Measurements from ENCODE around the gene NOS1AP.
"Not testable (repeated sequence)": the region's sequence is repeated elsewhere in the genome, so short reads cannot be mapped to it uniquely, and the experiment has no call there.

Gene NOS1AP

GRCh38 chr1:162168261-162168660 is 98.8 kb downstream of the NOS1AP start:
- H3K27ac Mint-ChIP-seq, result no peak overlapping the region
- H3K27me3 Mint-ChIP-seq, result peaks cover 12% of the 10 kb centered on the region
- no peak for ATAC-seq
- no peaks in the 10 kb centered on the region for H3K36me3 Mint-ChIP-seq (ENCODE audit: low read depth)
- H3K4me1 Mint-ChIP-seq, result no peaks in the 10 kb centered on the region
- DNase-seq, result no peak
- H3K4me3 Mint-ChIP-seq, result no peak overlapping the region
- no peaks in the 10 kb centered on the region for H3K9me3 Mint-ChIP-seq

- ATAC-seq (no peak), DNase-seq (no peak)
- H3K4me3 Mint-ChIP-seq, result no peak overlapping the region
- peaks cover 9% of the 10 kb centered on the region for H3K27me3 Mint-ChIP-seq
- H3K9me3 Mint-ChIP-seq, result no peaks in the 10 kb centered on the region
- no peaks in the 10 kb centered on the region for H3K36me3 Mint-ChIP-seq (ENCODE audit: low read depth)
- H3K27ac Mint-ChIP-seq, result no peak overlapping the region
- H3K4me1 Mint-ChIP-seq, result no peaks in the 10 kb centered on the region
Measured at GRCh38 chr1:162169031-162169790, 99.7 kb downstream of the NOS1AP start.

DNA sequence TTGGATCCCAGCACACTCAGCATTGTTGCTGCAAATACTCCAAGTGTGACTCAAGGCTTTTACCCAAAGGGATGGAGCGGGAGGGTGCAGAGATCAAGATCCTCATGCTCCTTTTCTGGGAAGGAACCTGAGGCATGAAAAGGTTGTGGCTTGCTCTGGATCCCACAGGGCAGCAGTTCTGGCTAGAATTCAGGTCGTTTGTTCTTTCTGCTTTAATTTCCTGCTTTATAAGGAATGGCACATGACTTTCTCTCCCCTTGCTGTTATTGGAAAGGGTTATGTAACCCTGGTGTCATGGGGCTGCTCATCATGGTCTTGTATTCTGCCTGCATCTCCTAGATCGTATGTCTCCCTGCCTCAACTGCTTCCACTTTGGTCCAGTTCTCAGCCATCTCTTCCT is 101.6 kb downstream of the NOS1AP start:
- no peak overlapping the region for H3K27ac Mint-ChIP-seq
- no peaks in the 10 kb centered on the region for H3K36me3 Mint-ChIP-seq (ENCODE audit: low read depth)
- no peaks in the 10 kb centered on the region for H3K9me3 Mint-ChIP-seq
- DNase-seq (no peak), ATAC-seq (no peak)
- peaks cover 7% of the 10 kb centered on the region for H3K27me3 Mint-ChIP-seq
- no peak overlapping the region for H3K4me3 Mint-ChIP-seq
- no peaks in the 10 kb centered on the region for H3K4me1 Mint-ChIP-seq

DNA sequence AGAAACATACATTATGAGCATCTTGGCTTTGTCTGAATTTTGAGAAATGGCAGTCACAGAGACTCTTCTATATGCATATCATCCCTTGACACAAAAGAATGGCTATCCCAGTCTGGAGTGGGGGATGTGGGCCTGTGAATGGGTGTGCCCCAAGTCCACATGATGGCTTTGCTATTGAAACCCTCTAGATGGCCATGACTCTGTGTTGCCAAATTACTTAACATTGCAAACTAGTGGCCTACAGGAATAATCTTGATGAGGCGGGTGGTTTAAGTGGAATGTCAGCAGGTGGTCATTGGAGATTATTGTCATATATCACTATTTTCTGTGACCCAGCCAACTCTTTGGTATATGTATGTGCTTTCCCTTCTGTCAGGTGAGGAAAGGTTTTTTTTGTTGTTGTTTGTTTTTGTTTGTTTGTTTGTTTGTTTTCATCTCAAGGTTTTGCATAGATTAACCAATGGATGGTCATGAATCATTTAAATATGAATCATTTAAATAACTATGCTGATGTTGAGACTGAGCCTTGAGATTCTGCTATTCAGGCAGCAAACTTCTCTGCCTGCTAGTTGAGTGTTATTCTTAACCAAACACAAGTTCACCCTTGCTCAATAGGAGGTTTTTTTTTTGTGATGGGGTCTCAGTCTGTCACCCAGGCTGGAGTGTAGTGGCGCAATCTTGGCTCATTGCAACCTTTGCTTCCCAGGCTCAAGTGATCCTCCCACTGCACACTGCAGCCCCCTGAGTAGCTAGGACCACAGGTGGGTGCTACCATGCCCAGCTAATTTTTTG is 103.0 kb downstream of the NOS1AP start:
- no peak for DNase-seq
- no peak for ATAC-seq
- no peaks in the 10 kb centered on the region for H3K36me3 Mint-ChIP-seq (ENCODE audit: low read depth)
- H3K27me3 Mint-ChIP-seq, result peaks cover 4% of the 10 kb centered on the region
- H3K4me1 Mint-ChIP-seq, result no peaks in the 10 kb centered on the region
- H3K4me3 Mint-ChIP-seq, result no peak overlapping the region
- no peaks in the 10 kb centered on the region for H3K9me3 Mint-ChIP-seq
- no peak overlapping the region for H3K27ac Mint-ChIP-seq

DNA sequence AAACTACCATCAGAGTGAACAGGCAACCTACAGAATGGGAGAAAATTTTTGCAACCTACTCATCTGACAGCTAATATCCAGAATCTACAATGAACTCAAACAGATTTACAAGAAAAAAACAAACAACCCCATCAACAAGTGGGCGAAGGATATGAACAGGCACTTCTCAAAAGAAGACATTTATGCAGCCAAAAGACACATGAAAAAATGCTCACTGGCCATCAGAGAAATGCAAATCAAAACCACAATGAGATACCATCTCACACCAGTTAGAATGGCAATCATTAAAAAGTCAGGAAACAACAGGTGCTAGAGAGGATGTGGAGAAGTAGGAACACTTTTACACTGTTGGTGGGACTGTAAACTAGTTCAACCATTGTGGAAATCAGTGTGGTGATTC is 104.1 kb downstream of the NOS1AP start:
- H3K27ac Mint-ChIP-seq; H3K4me3 Mint-ChIP-seq; H3K36me3 Mint-ChIP-seq (ENCODE audit: low read depth); ATAC-seq; H3K27me3 Mint-ChIP-seq; DNase-seq; H3K4me1 Mint-ChIP-seq; H3K9me3 Mint-ChIP-seq: not testable (repeated sequence)

GRCh38 chr1:162174027-162174426 is 104.5 kb downstream of the NOS1AP start:
- H3K27me3 Mint-ChIP-seq; H3K9me3 Mint-ChIP-seq; H3K36me3 Mint-ChIP-seq (ENCODE audit: low read depth); ATAC-seq; DNase-seq; H3K4me1 Mint-ChIP-seq; H3K4me3 Mint-ChIP-seq; H3K27ac Mint-ChIP-seq: not testable (repeated sequence)

DNA sequence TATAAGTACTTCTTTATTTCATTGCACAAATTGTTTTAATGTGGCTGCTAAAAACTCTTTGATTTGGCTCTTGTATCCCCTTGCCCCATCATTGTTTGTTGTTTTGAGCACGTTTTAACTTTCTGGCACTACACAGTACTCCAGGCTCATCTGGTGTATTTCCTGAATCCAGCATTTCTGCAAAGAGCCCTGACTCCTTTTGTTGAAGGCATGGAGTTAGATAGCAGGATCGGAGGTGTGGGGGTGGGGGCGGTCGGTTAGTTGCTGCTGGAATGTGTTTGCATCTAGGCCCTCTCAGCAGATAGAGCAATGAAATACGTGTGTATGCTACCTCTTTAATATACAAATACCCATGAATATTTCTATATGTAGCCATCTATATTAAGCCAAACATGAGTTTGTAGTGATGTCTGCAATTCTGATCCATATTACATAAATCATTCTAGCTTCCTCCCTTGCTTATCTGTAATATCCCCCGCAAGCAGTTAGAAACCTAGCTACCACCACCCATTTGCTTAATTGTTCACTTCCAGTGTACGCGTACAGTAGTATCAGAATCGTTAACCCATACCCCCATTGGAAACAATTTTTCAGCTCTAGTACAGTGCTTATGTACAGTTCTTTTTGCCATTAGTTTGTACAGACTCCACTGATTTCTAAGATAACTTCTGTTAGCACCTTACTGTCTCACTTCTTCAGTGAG is 106.0 kb downstream of the NOS1AP start:
- Mint-ChIP-seq H3K4me3 (no peak overlapping the region), H3K27me3 (no peaks in the 10 kb centered on the region), H3K27ac (no peak overlapping the region), H3K36me3 (ENCODE audit: low read depth) (no peaks in the 10 kb centered on the region), H3K4me1 (no peaks in the 10 kb centered on the region), H3K9me3 (no peaks in the 10 kb centered on the region)
- DNase-seq (no peak), ATAC-seq (no peak)

- no peak for DNase-seq
- ATAC-seq, result no peak
- Mint-ChIP-seq H3K4me1 (no peaks in the 10 kb centered on the region), H3K27ac (no peak overlapping the region), H3K9me3 (no peaks in the 10 kb centered on the region), H3K4me3 (no peak overlapping the region), H3K36me3 (ENCODE audit: low read depth) (no peaks in the 10 kb centered on the region), H3K27me3 (no peaks in the 10 kb centered on the region)
Measured at GRCh38 chr1:162177126-162177525, 107.6 kb downstream of the NOS1AP start.

GRCh38 chr1:162178432-162178831 is 108.9 kb downstream of the NOS1AP start:
- no peaks in the 10 kb centered on the region for H3K27me3 Mint-ChIP-seq
- H3K4me3 Mint-ChIP-seq, result no peak overlapping the region
- H3K4me1 Mint-ChIP-seq, result no peaks in the 10 kb centered on the region
- no peak for DNase-seq
- no peak for ATAC-seq
- H3K27ac Mint-ChIP-seq, result no peak overlapping the region
- H3K36me3 Mint-ChIP-seq (ENCODE audit: low read depth), result no peaks in the 10 kb centered on the region
- no peaks in the 10 kb centered on the region for H3K9me3 Mint-ChIP-seq

GRCh38 chr1:162179121-162179520 is 109.6 kb downstream of the NOS1AP start:
- H3K4me3 Mint-ChIP-seq, result no peak overlapping the region

DNA sequence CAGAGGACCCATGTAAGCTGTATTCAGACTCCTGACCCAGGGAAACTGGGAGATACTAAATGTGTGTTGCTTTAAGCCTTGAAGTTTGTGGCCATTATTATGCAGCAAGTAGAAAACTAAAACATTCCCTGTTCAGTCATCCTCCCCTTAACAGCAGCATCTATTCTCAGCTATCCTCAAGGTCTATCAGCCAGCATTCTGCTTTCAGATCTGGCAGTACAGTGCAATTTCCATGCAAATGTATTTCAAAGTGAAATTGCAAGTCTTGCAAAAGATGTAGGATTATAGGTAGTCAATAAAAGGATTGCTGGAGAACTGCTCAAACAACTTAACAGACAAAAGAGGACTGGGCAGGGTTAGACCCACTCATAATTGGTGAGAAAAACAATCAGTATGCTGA is 111.3 kb downstream of the NOS1AP start:
- Mint-ChIP-seq H3K27ac (no peak overlapping the region), H3K4me3 (no peak overlapping the region), H3K9me3 (no peaks in the 10 kb centered on the region), H3K4me1 (no peaks in the 10 kb centered on the region), H3K27me3 (no peaks in the 10 kb centered on the region), H3K36me3 (ENCODE audit: low read depth) (no peaks in the 10 kb centered on the region)
- ATAC-seq (no peak), DNase-seq (no peak)

More at GRCh38 chr1:162179121-162179520, 109.6 kb downstream of the NOS1AP start:
- H3K27ac Mint-ChIP-seq, result no peak overlapping the region
- no peaks in the 10 kb centered on the region for H3K4me1 Mint-ChIP-seq
- no peaks in the 10 kb centered on the region for H3K36me3 Mint-ChIP-seq (ENCODE audit: low read depth)
- ATAC-seq (no peak), DNase-seq (no peak)
- H3K27me3 Mint-ChIP-seq, result no peaks in the 10 kb centered on the region
- no peaks in the 10 kb centered on the region for H3K9me3 Mint-ChIP-seq

GRCh38 chr1:162182090-162182489 is 112.6 kb downstream of the NOS1AP start:
- ATAC-seq (no peak), DNase-seq (no peak)
- H3K4me1 Mint-ChIP-seq, result no peaks in the 10 kb centered on the region
- no peak overlapping the region for H3K4me3 Mint-ChIP-seq
- no peaks in the 10 kb centered on the region for H3K36me3 Mint-ChIP-seq (ENCODE audit: low read depth)
- peaks cover 5% of the 10 kb centered on the region for H3K9me3 Mint-ChIP-seq
- no peaks in the 10 kb centered on the region for H3K27me3 Mint-ChIP-seq
- no peak overlapping the region for H3K27ac Mint-ChIP-seq

- no peak for DNase-seq
- Mint-ChIP-seq H3K4me1 (no peaks in the 10 kb centered on the region), H3K36me3 (ENCODE audit: low read depth) (no peaks in the 10 kb centered on the region), H3K4me3 (no peak overlapping the region), H3K9me3 (peaks cover 5% of the 10 kb centered on the region), H3K27me3 (no peaks in the 10 kb centered on the region), H3K27ac (no peak overlapping the region)
- no peak for ATAC-seq
Measured at GRCh38 chr1:162185314-162186025, 116.0 kb downstream of the NOS1AP start.

- no peak for ATAC-seq
- peaks cover 5% of the 10 kb centered on the region for H3K9me3 Mint-ChIP-seq
Measured at GRCh38 chr1:162186026-162186374, 116.5 kb downstream of the NOS1AP start.

More at GRCh38 chr1:162186026-162186374, 116.5 kb downstream of the NOS1AP start:
- H3K27me3 Mint-ChIP-seq, result no peaks in the 10 kb centered on the region
- H3K27ac Mint-ChIP-seq, result no peak overlapping the region
- H3K4me1 Mint-ChIP-seq, result no peaks in the 10 kb centered on the region
- H3K4me3 Mint-ChIP-seq, result no peak overlapping the region
- H3K36me3 Mint-ChIP-seq (ENCODE audit: low read depth), result no peaks in the 10 kb centered on the region
- no peak for DNase-seq
